Smooth muscle cell (in vitro differentiated cells): Measurements from ENCODE around the gene SAFB. TPM values are rescaled to one million over a fixed set of nuclear protein-coding genes. Genes with fewer than 3 reads are reported as not detected.

ENCODE experiments used
- DNase-seq: peaks from one replicate; lab custom pipeline; 2025; ENCODE audit not compliant: unreplicated experiment; lab: John Stamatoyannopoulos, UW
- H2AFZ ChIP-seq: fragments of 200-600 bp; sonication (generic); 2 replicates; pipeline ENCODE4 v1.6.0; 2016; ENCODE audit warnings: antibody characterized with exemption, low read depth, mild to moderate bottlenecking
- H3F3A ChIP-seq: fragments of 200-600 bp; sonication (generic); 2 replicates; pipeline ENCODE4 v1.6.0; 2017; ENCODE audit warnings: antibody characterized with exemption, low read depth
- H3K27ac ChIP-seq: fragments of 200-600 bp; sonication (generic); 2 replicates; pipeline ENCODE4 v1.5.1; 2016; ENCODE audit warnings: low read depth, mild to moderate bottlenecking
- H3K27me3 ChIP-seq: fragments of 200-600 bp; sonication (generic); 2 replicates; pipeline ENCODE4 v1.6.1; 2016; ENCODE audit warnings: low read depth, mild to moderate bottlenecking
- H3K36me3 ChIP-seq: fragments of 200-600 bp; sonication (generic); 2 replicates; pipeline ENCODE4 v1.5.1; 2016; ENCODE audit warnings: low read depth
- H3K4me1 ChIP-seq: fragments of 200-600 bp; sonication (generic); 2 replicates; pipeline ENCODE4 v1.5.1; 2016; ENCODE audit warnings: low read depth
- H3K4me2 ChIP-seq: fragments of 200-600 bp; sonication (generic); 2 replicates; pipeline ENCODE4 v1.6.0; 2016; ENCODE audit warnings: mild to moderate bottlenecking
- H3K4me3 ChIP-seq: fragments of 200-600 bp; sonication (generic); 2 replicates; pipeline ENCODE4 v1.5.1; 2016; ENCODE audit warnings: mild to moderate bottlenecking
- H3K79me2 ChIP-seq: fragments of 200-600 bp; sonication (generic); 2 replicates; pipeline ENCODE4 v1.6.0; 2016; ENCODE audit warnings: low read depth, mild to moderate bottlenecking
- H3K9ac ChIP-seq: fragments of 200-600 bp; sonication (generic); 2 replicates; pipeline ENCODE4 v1.6.0; 2016; ENCODE audit warnings: low read depth
- H3K9me3 ChIP-seq: fragments of 200-600 bp; sonication (generic); replicated peaks from 2 replicates; pipeline ENCODE4 v1.5.1; 2016; ENCODE audit warnings: low read depth
- H4K20me1 ChIP-seq: fragments of 200-600 bp; sonication (generic); 2 replicates; pipeline ENCODE4 v1.6.0; 2016; ENCODE audit warnings: low read depth
- WGBS: methylation state at CpG from one replicate; pipeline ENCODE4 v1.1.7; 2016; ENCODE audit warnings: low lambda C conversion rate; 5-methylcytosine and 5-hydroxymethylcytosine counted together
- polyA plus RNA-seq: library from polyadenylated mRNA; unstranded; fragments of >200 nt; fragmentation: Nextera tagmentation; extraction: Ambion mirVana; gene quantifications from 2 replicates; pipeline ENCODE4 v1.2.1, GENCODE V29; 2016
- total RNA-seq: library from RNA; depleted of rRNA; stranded (reverse); fragments of >200 nt; gene quantifications from 2 replicates; pipeline ENCODE4 v1.2.3, GENCODE V29; 2014
- TF ChIP-seq, protein P1 (sequence below): fragments of 200-600 bp; sonication (generic); IDR thresholded peaks from 2 replicates; pipeline ENCODE4 v1.5.1; 2017; ENCODE audit warnings: borderline replicate concordance, mild to moderate bottlenecking, antibody characterized with exemption; ENCODE audit not compliant: insufficient read depth, poor library complexity, severe bottlenecking

Gene SAFB
- total and polyA plus RNA-seq, 2 experiments from 2014 or later: 22.8 to 74.3 TPM

DNA sequence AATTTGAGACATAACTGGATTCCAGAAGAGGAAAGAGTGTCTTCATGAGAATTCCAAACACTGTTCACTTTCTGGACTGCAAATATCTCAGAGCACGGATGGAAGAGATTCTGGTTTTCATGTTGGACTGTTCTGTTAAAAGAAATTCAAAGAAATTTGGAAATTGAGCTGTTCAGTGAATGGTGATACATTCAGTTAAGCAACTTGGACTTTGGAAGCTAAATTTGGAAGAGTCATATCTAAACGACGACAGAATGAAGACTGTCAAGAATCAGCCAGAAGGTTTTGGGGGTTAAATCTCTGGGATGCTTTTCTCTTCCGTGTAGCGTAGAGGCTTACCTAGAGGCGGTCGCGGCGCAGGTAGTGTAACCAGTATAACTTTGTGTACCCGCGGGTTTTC lies 25.6 kb downstream of the SAFB start:
- WGBS: over 99% methylated on average over 11 of the region's 11 CpGs
- H3K4me3 ChIP-seq: no peak overlapping the region
- peaks cover 52% of the 10 kb centered on the region for H4K20me1 ChIP-seq
- no peaks in the 10 kb centered on the region for H3K9me3 ChIP-seq
- no peaks in the 10 kb centered on the region for H3F3A ChIP-seq
- H3K36me3 ChIP-seq: peaks cover 9% of the 10 kb centered on the region
- H3K4me1 ChIP-seq: no peaks in the 10 kb centered on the region
- DNase-seq: no peak
- no peaks in the 10 kb centered on the region for H3K27me3 ChIP-seq
- no peak overlapping the region for H2AFZ ChIP-seq
- TF ChIP-seq, protein P1, sequence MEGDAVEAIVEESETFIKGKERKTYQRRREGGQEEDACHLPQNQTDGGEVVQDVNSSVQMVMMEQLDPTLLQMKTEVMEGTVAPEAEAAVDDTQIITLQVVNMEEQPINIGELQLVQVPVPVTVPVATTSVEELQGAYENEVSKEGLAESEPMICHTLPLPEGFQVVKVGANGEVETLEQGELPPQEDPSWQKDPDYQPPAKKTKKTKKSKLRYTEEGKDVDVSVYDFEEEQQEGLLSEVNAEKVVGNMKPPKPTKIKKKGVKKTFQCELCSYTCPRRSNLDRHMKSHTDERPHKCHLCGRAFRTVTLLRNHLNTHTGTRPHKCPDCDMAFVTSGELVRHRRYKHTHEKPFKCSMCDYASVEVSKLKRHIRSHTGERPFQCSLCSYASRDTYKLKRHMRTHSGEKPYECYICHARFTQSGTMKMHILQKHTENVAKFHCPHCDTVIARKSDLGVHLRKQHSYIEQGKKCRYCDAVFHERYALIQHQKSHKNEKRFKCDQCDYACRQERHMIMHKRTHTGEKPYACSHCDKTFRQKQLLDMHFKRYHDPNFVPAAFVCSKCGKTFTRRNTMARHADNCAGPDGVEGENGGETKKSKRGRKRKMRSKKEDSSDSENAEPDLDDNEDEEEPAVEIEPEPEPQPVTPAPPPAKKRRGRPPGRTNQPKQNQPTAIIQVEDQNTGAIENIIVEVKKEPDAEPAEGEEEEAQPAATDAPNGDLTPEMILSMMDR: no peak
- H3K79me2 ChIP-seq: peaks cover 39% of the 10 kb centered on the region
- H3K9ac ChIP-seq: no peak overlapping the region
- no peak overlapping the region for H3K4me2 ChIP-seq
- H3K27ac ChIP-seq: no peak overlapping the region

- H3K36me3 ChIP-seq: peaks cover 5% of the 10 kb centered on the region
- no peak overlapping the region for H3K27ac ChIP-seq
- 98% methylated on average over 5 of the region's 5 CpGs for WGBS
- no peak overlapping the region for H3K9ac ChIP-seq
- no peaks in the 10 kb centered on the region for H3K4me1 ChIP-seq
- H2AFZ ChIP-seq: no peak overlapping the region
- no peaks in the 10 kb centered on the region for H3K27me3 ChIP-seq
- H4K20me1 ChIP-seq: peaks cover 23% of the 10 kb centered on the region
- H3K9me3 ChIP-seq: no peaks in the 10 kb centered on the region
- no peak overlapping the region for H3K4me3 ChIP-seq
- H3K4me2 ChIP-seq: no peak overlapping the region
- no peak for DNase-seq
- no peaks in the 10 kb centered on the region for H3F3A ChIP-seq
- peaks cover 10% of the 10 kb centered on the region for H3K79me2 ChIP-seq
- TF ChIP-seq, protein P1: no peak
Observed at GRCh38 chr19:5651361-5651760, 28.5 kb downstream of the SAFB start.

GRCh38 chr19:5652261-5652660 lies 29.4 kb downstream of the SAFB start:
- H3K36me3 ChIP-seq: peaks cover 2% of the 10 kb centered on the region
- no peaks in the 10 kb centered on the region for H3K9me3 ChIP-seq
- H3K4me3 ChIP-seq: no peak overlapping the region
- TF ChIP-seq, protein P1: no peak
- H2AFZ ChIP-seq: no peak overlapping the region
- no peaks in the 10 kb centered on the region for H3K4me1 ChIP-seq
- no peaks in the 10 kb centered on the region for H3F3A ChIP-seq
- no peak for DNase-seq
- WGBS: 96% methylated on average over 10 of the region's 10 CpGs
- H3K27ac ChIP-seq: no peak overlapping the region
- H3K9ac ChIP-seq: no peak overlapping the region
- H3K79me2 ChIP-seq: peaks cover 4% of the 10 kb centered on the region
- H3K27me3 ChIP-seq: no peaks in the 10 kb centered on the region
- H4K20me1 ChIP-seq: peaks cover 14% of the 10 kb centered on the region
- H3K4me2 ChIP-seq: no peak overlapping the region

GRCh38 chr19:5654931-5655330 lies 32.0 kb downstream of the SAFB start:
- H3K27ac ChIP-seq: no peak overlapping the region
- WGBS: 99% methylated on average over 5 of the region's 5 CpGs
- no peaks in the 10 kb centered on the region for H3K27me3 ChIP-seq
- H3K4me1 ChIP-seq: no peaks in the 10 kb centered on the region
- H4K20me1 ChIP-seq: peaks cover 4% of the 10 kb centered on the region
- H3K9me3 ChIP-seq: no peaks in the 10 kb centered on the region
- no peaks in the 10 kb centered on the region for H3F3A ChIP-seq
- no peak for DNase-seq
- TF ChIP-seq, protein P1: no peak
- H2AFZ ChIP-seq: no peak overlapping the region
- H3K4me3 ChIP-seq: no peak overlapping the region
- no peak overlapping the region for H3K4me2 ChIP-seq
- peaks cover 4% of the 10 kb centered on the region for H3K79me2 ChIP-seq
- peaks cover 2% of the 10 kb centered on the region for H3K36me3 ChIP-seq
- H3K9ac ChIP-seq: no peak overlapping the region
